Spinal cord (tissue), 10 donors: ENCODE measurements around the gene FOXI2. TPM values are rescaled to one million over a fixed set of nuclear protein-coding genes. Genes with fewer than 3 reads are reported as not detected.
A peak's percentile ranks its signal among the peaks of the same experiment; 100 is the strongest.

Source experiments
- DNase-seq, 6 donors: peaks; one replicate each; pipeline versions ENCODE4 v3.0.0 to v3.0.0-alpha.2; 2013 to 2015; ENCODE audit warnings: low spot score in 6 of 6, low read depth in 4 of 6
- H3K27ac ChIP-seq: one replicate; pipeline ENCODE4 v1.5.1; 2013; ENCODE audit warnings: low read depth, low read length, control low read depth
- H3K27me3 ChIP-seq: one replicate; pipeline ENCODE4 v1.6.1; 2013; ENCODE audit warnings: low read length; ENCODE audit not compliant: control insufficient read depth, insufficient read depth
- H3K36me3 ChIP-seq: one replicate; pipeline ENCODE4 v1.6.1; 2013; ENCODE audit warnings: low read length; ENCODE audit not compliant: control insufficient read depth, insufficient read depth
- H3K4me1 ChIP-seq: one replicate; pipeline ENCODE4 v1.6.1; 2013; ENCODE audit warnings: low read length; ENCODE audit not compliant: control insufficient read depth, insufficient read depth
- H3K4me3 ChIP-seq: one replicate; pipeline ENCODE4 v1.5.1; 2013; ENCODE audit warnings: low read depth, low read length, control low read depth
- H3K9me3 ChIP-seq: one replicate; pipeline ENCODE4 v1.6.1; 2013; ENCODE audit warnings: low read length; ENCODE audit not compliant: control insufficient read depth, insufficient read depth
- WGBS: methylation state at CpG from one replicate; pipeline ENCODE4 v1.1.5; 2013; ENCODE audit warnings: missing lambda C conversion rate; ENCODE audit not compliant: insufficient coverage; 5-methylcytosine and 5-hydroxymethylcytosine counted together
- polyA plus RNA-seq, 2 donors: library from polyadenylated mRNA; unstranded; fragments of 120-200 nt; gene quantifications; one replicate each; pipeline ENCODE4 v1.2.1, GENCODE V29; 2013; ENCODE audit not compliant: insufficient read length in 2 of 2
- total RNA-seq, 2 donors: library from RNA; depleted of rRNA in 1 of 2; stranded (reverse); fragments of 120-200 nt in 1 of 2; fragments of >200 nt in 1 of 2; gene quantifications; one replicate each; pipeline versions ENCODE4 v1.2.3 to v1.2.4, GENCODE V29; 2013 to 2014
- donor health status: healthy.

Gene FOXI2
- total and polyA plus RNA-seq, 4 donors: 0.06 to 0.17 TPM; not detected in 2

GRCh38 chr10:127738512-127739424, 1.8 kb downstream of the FOXI2 start:
- no peaks in the 10 kb centered on the region for H3K36me3 ChIP-seq
- no peak overlapping the region for H3K4me3 ChIP-seq
- DNase-seq: peak in 1 of 6 donors; percentile 13
- peaks cover 59% of the 10 kb centered on the region for H3K27me3 ChIP-seq
- no peak overlapping the region for H3K27ac ChIP-seq
- no peaks in the 10 kb centered on the region for H3K9me3 ChIP-seq
- 14% methylated on average over 56 of the region's 59 CpGs for whole genome bisulfite sequencing
- H3K4me1 ChIP-seq: peaks cover 31% of the 10 kb centered on the region

- no CpG with 5 or more reads among the region's 1 CpG for WGBS
- no peak overlapping the region for H3K27ac ChIP-seq
- peaks cover 48% of the 10 kb centered on the region for H3K27me3 ChIP-seq
- H3K36me3 ChIP-seq: no peaks in the 10 kb centered on the region
- no peak overlapping the region for H3K4me3 ChIP-seq
- peaks cover 31% of the 10 kb centered on the region for H3K4me1 ChIP-seq
- no peak for DNase-seq
- H3K9me3 ChIP-seq: no peaks in the 10 kb centered on the region
Measured at GRCh38 chr10:127739908-127740307, 2.9 kb downstream of the FOXI2 start.

GRCh38 chr10:127740596-127740995, 3.6 kb downstream of the FOXI2 start:
- peaks cover 31% of the 10 kb centered on the region for H3K4me1 ChIP-seq
- H3K9me3 ChIP-seq: no peaks in the 10 kb centered on the region
- 86% methylated on average over 3 of the region's 5 CpGs for WGBS
- no peaks in the 10 kb centered on the region for H3K36me3 ChIP-seq
- H3K27me3 ChIP-seq: peaks cover 41% of the 10 kb centered on the region
- no peak overlapping the region for H3K27ac ChIP-seq
- H3K4me3 ChIP-seq: no peak overlapping the region
- no peak for DNase-seq

GRCh38 chr10:127743205-127743604, 6.2 kb downstream of the FOXI2 start:
- Histone ChIP-seq H3K36me3 (no peaks in the 10 kb centered on the region), H3K4me1 (peaks cover 8% of the 10 kb centered on the region), H3K9me3 (no peaks in the 10 kb centered on the region), H3K27ac (no peak overlapping the region), H3K4me3 (no peak overlapping the region), H3K27me3 (peaks cover 18% of the 10 kb centered on the region)
- 83% methylated on average over 1 of the region's 3 CpGs for WGBS
- DNase-seq: no peak

- Histone ChIP-seq H3K4me1 (no peaks in the 10 kb centered on the region), H3K9me3 (no peaks in the 10 kb centered on the region), H3K4me3 (no peak overlapping the region), H3K27ac (no peak overlapping the region), H3K27me3 (peaks cover 4% of the 10 kb centered on the region), H3K36me3 (no peaks in the 10 kb centered on the region)
- WGBS: 63% methylated on average over 5 of the region's 9 CpGs
- DNase-seq: no peak
Measured at GRCh38 chr10:127744956-127745355, 8.0 kb downstream of the FOXI2 start.

- no peaks in the 10 kb centered on the region for H3K4me1 ChIP-seq
- H3K9me3 ChIP-seq: no peaks in the 10 kb centered on the region
- WGBS: no CpG with 5 or more reads among the region's 6 CpGs
- no peak overlapping the region for H3K4me3 ChIP-seq
- no peak overlapping the region for H3K27ac ChIP-seq
- DNase-seq: peak in 1 of 6 donors; percentile 34
- H3K27me3 ChIP-seq: peaks cover 2% of the 10 kb centered on the region
- H3K36me3 ChIP-seq: no peaks in the 10 kb centered on the region
Measured at GRCh38 chr10:127745861-127746260, 8.9 kb downstream of the FOXI2 start.

GRCh38 chr10:127755753-127756152, 18.8 kb downstream of the FOXI2 start:
- no peaks in the 10 kb centered on the region for H3K4me1 ChIP-seq
- 80% methylated on average over 2 of the region's 3 CpGs for WGBS
- no peak overlapping the region for H3K27ac ChIP-seq
- H3K4me3 ChIP-seq: no peak overlapping the region
- no peak for DNase-seq
- no peaks in the 10 kb centered on the region for H3K9me3 ChIP-seq
- no peaks in the 10 kb centered on the region for H3K27me3 ChIP-seq
- no peaks in the 10 kb centered on the region for H3K36me3 ChIP-seq

- Histone ChIP-seq H3K4me1 (no peaks in the 10 kb centered on the region), H3K36me3 (no peaks in the 10 kb centered on the region), H3K27ac (no peak overlapping the region), H3K27me3 (no peaks in the 10 kb centered on the region), H3K9me3 (no peaks in the 10 kb centered on the region), H3K4me3 (no peak overlapping the region)
- DNase-seq: no peak
- WGBS: no CpG with 5 or more reads among the region's 2 CpGs
Measured at GRCh38 chr10:127756264-127756663, 19.3 kb downstream of the FOXI2 start.

GRCh38 chr10:127757033-127757432, 20.0 kb downstream of the FOXI2 start:
- Histone ChIP-seq H3K27me3 (no peaks in the 10 kb centered on the region), H3K4me3 (no peak overlapping the region), H3K9me3 (no peaks in the 10 kb centered on the region), H3K4me1 (no peaks in the 10 kb centered on the region), H3K27ac (no peak overlapping the region), H3K36me3 (no peaks in the 10 kb centered on the region)
- DNase-seq: no peak
- WGBS: 89% methylated on average over 7 of the region's 7 CpGs

GRCh38 chr10:127759276-127759675, 22.3 kb downstream of the FOXI2 start:
- Histone ChIP-seq H3K4me3 (no peak overlapping the region), H3K27ac (no peak overlapping the region), H3K27me3 (no peaks in the 10 kb centered on the region), H3K36me3 (no peaks in the 10 kb centered on the region), H3K4me1 (no peaks in the 10 kb centered on the region), H3K9me3 (no peaks in the 10 kb centered on the region)
- no peak for DNase-seq
- 76% methylated on average over 1 of the region's 2 CpGs for WGBS
